Prostate gland (tissue), 2 donors: ENCODE results near the gene LIPF.

Experiments used
- CTCF ChIP-seq, 4 experiments: fragments of 200-600 bp in 2 of 4; fragments of 450-650 bp in 2 of 4; sonication (generic) in 2 of 4; IDR thresholded peaks; 1 replicate in 3 of 4; 2 replicates in 1 of 4; pipeline ENCODE4 v1.5.1; 2016 to 2019; ENCODE audit warnings: antibody characterized with exemption in 4 of 4, mild to moderate bottlenecking in 2 of 4, moderate library complexity in 2 of 4
- POLR2A ChIP-seq: fragments of 450-650 bp; IDR thresholded peaks from one replicate; pipeline ENCODE4 v1.6.1; 2016; ENCODE audit warnings: antibody characterized with exemption, mild to moderate bottlenecking
- POLR2AphosphoS5 ChIP-seq: sonication (generic); formaldehyde crosslinking; IDR thresholded peaks from one replicate; pipeline ENCODE4 v1.6.1; 2017; ENCODE audit warnings: antibody characterized with exemption

GRCh38 chr10:88652616-88653015 lies 11.6 kb upstream of the LIPF start:
- TF ChIP-seq POLR2AphosphoS5 (no peak), POLR2A (no peak), CTCF (IDR thresholded peaks at IDR 0.05) (no peak)
